K562 (cell line): ENCODE results near the gene DKKL1. TPM values are rescaled to one million over a fixed set of nuclear protein-coding genes. Genes with fewer than 3 reads are reported as not detected.

ENCODE experiments used
- ETV1 ChIP-seq: fragments of 450-650 bp; conservative IDR thresholded peaks from 2 replicates; pipeline ENCODE4 v1.6.1; 2016; ENCODE audit warnings: missing genetic modification characterization, control low read depth, low read depth, missing compliant biosample characterization
- KLF16 ChIP-seq: IDR thresholded peaks from 2 replicates; pipeline ENCODE4 v1.6.1; 2016; ENCODE audit warnings: antibody characterized with exemption
- NFXL1 ChIP-seq: fragments of 450-650 bp; formaldehyde crosslinking; IDR thresholded peaks from 2 replicates; pipeline ENCODE4 v1.4.0; 2021; ENCODE audit warnings: mild to moderate bottlenecking
- RBM34 ChIP-seq: fragments of 200-400 bp; formaldehyde crosslinking; IDR thresholded peaks from 2 replicates; pipeline ENCODE4 v1.6.1; 2018; ENCODE audit warnings: low read length, borderline replicate concordance; ENCODE audit not compliant: insufficient read depth
- RCOR1 ChIP-seq, 2 experiments: IDR thresholded peaks; 2 replicates each; pipeline ENCODE4 v1.6.1; 2012; ENCODE audit warnings: low read depth in 2 of 2, low read length in 2 of 2, borderline replicate concordance in 1 of 2, improper control_type of control experiment in 1 of 2
- SMARCE1 ChIP-seq: fragments of 450-650 bp; IDR thresholded peaks from 2 replicates; pipeline ENCODE4 v1.7.1; 2016; ENCODE audit warnings: mild to moderate bottlenecking
- TRIM24 ChIP-seq, 2 experiments: fragments of 450-650 bp; IDR thresholded peaks; 2 replicates each; pipeline ENCODE4 v1.6.1; 2016
- ZNF239 ChIP-seq: fragments of 250-450 bp; sonication (Bioruptor Pico); IDR thresholded peaks from 2 replicates; pipeline ENCODE4 v1.4.0; 2020; ENCODE audit warnings: mild to moderate bottlenecking
- ZNF79 ChIP-seq: fragments of 250-450 bp; sonication (Bioruptor Pico); IDR thresholded peaks from 2 replicates; pipeline ENCODE4 v1.4.0; 2020; ENCODE audit warnings: low read depth, mild to moderate bottlenecking, moderate library complexity
- ZSCAN29 ChIP-seq: fragments of 450-650 bp; IDR thresholded peaks from 2 replicates; pipeline ENCODE4 v1.6.1; 2017
- polyA plus RNA-seq, 8 experiments: library from polyadenylated mRNA; depleted of rRNA in 4 of 8; stranded (reverse) in 5 of 8; unstranded in 3 of 8; fragments of >200 nt; fragmentation: Nextera tagmentation in 2 of 8; fragmentation: Illumina TruSeq in 1 of 8; extraction: Ambion mirVana in 2 of 8; extraction: Trizol in 1 of 8; gene quantifications; 2 replicates each; pipeline versions ENCODE4 v1.2.1 to v1.2.3, GENCODE V29; 2011 to 2014; ENCODE audit warnings: inconsistent platforms in 1 of 8, missing spikeins in 1 of 8
- total RNA-seq, 7 experiments: library from RNA; depleted of rRNA in 6 of 7; stranded (reverse); fragments of >200 nt in 6 of 7; fragmentation: Illumina TruSeq in 2 of 7; extraction: Trizol in 2 of 7; gene quantifications; 2 replicates each; pipeline versions ENCODE4 v1.2.1 to v1.2.3, GENCODE V29; 2011 to 2021; ENCODE audit warnings: low replicate concordance in 1 of 7
- TF ChIP-seq, protein P1 (sequence below): sonication (generic); formaldehyde crosslinking; IDR thresholded peaks from 2 replicates; pipeline ENCODE4 v1.5.0; 2020; ENCODE audit warnings: missing genetic modification reagents
- TF ChIP-seq, protein P2 (sequence below), 2 experiments: fragments of 450-650 bp; IDR thresholded peaks; 2 replicates each; pipeline ENCODE4 v1.6.1; 2016
- TF ChIP-seq, protein P3 (sequence below): fragments of 250-450 bp; sonication (Bioruptor Pico); IDR thresholded peaks from 2 replicates; pipeline ENCODE4 v1.6.1; 2021; ENCODE audit warnings: mild to moderate bottlenecking
- TF ChIP-seq, protein P4 (sequence below): sonication (generic); formaldehyde crosslinking; IDR thresholded peaks from 2 replicates; pipeline ENCODE4 v1.8.1; 2023; ENCODE audit warnings: mild to moderate bottlenecking, missing genetic modification reagents, moderate library complexity
- TF ChIP-seq, protein P5 (sequence below): sonication (generic); formaldehyde crosslinking; IDR thresholded peaks from 2 replicates; pipeline ENCODE4 v1.8.0; 2022; ENCODE audit warnings: missing genetic modification reagents, mild to moderate bottlenecking, borderline replicate concordance
- TF ChIP-seq, protein P6 (sequence below): fragments of 200-800 bp; sonication (Bioruptor generic); IDR thresholded peaks from 2 replicates; pipeline ENCODE4 v1.6.1; 2017; ENCODE audit warnings: missing genetic modification characterization, missing compliant biosample characterization
- TF ChIP-seq, protein P7 (sequence below): fragments of 450-650 bp; IDR thresholded peaks from 2 replicates; pipeline ENCODE4 v1.6.1; 2016
- TF ChIP-seq, protein P8 (sequence below): sonication (generic); formaldehyde crosslinking; IDR thresholded peaks from 2 replicates; pipeline ENCODE4 v1.8.0; 2022; ENCODE audit warnings: mild to moderate bottlenecking, missing genetic modification reagents

The DKKL1 gene
- total and polyA plus RNA-seq, 9 of the 15 experiments (the other 6 are each of a cell fraction or from before 2014, with no cell fraction given): 0.15 to 1.7 (median 0.52) TPM

DNA sequence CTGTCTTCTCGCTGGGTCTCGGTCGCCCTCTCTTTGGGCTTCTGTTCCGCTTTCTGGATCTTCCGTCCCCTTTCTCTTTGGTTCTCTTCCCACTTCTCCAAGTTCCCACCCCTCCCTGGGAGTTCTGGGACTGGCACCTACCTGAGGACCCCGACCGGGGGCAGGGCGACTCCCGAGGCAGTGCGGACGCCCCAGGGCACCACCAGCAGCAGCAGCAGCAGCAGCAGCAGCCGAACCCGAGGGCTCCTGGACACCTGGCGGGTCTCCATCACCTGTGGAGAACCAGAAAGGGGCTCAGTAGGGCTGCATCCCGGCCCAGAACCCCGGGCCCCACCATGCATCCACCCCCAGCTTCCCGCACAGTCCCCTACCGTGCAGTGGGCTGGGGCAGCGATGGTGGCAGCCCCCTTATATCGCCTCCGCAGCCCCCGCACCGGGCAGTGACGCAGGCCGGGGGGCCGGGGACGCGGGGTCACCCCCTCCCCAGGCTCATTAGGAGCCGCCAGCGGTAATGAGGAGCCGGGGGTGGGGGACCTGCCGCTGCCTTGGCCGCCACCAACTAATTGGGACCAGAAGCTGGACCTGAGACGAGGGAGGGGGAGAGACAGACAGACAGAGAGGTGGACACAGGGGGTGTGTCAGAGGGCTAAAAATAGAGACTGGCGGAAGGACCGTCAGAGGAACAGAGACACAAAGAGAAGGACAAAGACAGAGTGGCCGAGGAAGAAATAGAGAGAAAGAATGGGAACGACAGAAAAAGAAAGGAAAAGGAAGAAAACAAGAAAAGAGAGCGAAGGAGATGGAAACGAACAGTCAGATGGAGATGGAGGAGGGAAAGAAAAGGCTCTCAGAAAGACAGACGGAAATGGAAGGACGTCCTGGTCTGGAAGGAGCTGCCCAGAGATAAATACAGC is 59.7 kb downstream of the DKKL1 start, which contains the start of gene PTH2 (continued):
- TF ChIP-seq ZNF239 (CRISPR knock-in tag) (no peak), SMARCE1 (0 out of 2 replicates have a peak, but pooled peaks have one; percentile 35), ETV1 (tag) (peak; percentile 22; the same call in 1 of the 2 replicates), ZNF79 (no peak), RBM34 (no peak), KLF16 (no peak), TRIM24 (IDR thresholded peaks at IDR 0.05) (0 out of 4 replicates have a peak, but pooled peaks of 1 of the 2 experiments have one; percentile 13), NFXL1 (CRISPR knock-in tag) (no peak), ZSCAN29 (no peak), RCOR1 (IDR thresholded peaks at IDR 0.05; ENCODE audit: borderline replicate concordance in 1 of 2, low read depth in 2 of 2, low read length in 2 of 2) (no peak)
- TF ChIP-seq, protein P1, sequence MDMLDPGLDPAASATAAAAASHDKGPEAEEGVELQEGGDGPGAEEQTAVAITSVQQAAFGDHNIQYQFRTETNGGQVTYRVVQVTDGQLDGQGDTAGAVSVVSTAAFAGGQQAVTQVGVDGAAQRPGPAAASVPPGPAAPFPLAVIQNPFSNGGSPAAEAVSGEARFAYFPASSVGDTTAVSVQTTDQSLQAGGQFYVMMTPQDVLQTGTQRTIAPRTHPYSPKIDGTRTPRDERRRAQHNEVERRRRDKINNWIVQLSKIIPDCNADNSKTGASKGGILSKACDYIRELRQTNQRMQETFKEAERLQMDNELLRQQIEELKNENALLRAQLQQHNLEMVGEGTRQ (CRISPR knock-in tag): no peak
- TF ChIP-seq, protein P2, sequence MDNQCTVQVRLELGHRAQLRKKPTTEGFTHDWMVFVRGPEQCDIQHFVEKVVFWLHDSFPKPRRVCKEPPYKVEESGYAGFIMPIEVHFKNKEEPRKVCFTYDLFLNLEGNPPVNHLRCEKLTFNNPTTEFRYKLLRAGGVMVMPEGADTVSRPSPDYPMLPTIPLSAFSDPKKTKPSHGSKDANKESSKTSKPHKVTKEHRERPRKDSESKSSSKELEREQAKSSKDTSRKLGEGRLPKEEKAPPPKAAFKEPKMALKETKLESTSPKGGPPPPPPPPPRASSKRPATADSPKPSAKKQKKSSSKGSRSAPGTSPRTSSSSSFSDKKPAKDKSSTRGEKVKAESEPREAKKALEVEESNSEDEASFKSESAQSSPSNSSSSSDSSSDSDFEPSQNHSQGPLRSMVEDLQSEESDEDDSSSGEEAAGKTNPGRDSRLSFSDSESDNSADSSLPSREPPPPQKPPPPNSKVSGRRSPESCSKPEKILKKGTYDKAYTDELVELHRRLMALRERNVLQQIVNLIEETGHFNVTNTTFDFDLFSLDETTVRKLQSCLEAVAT (IDR thresholded peaks at IDR 0.05): peak; percentile 62 to 70; a peak in 2 of 4 replicates
- TF ChIP-seq, protein P3, sequence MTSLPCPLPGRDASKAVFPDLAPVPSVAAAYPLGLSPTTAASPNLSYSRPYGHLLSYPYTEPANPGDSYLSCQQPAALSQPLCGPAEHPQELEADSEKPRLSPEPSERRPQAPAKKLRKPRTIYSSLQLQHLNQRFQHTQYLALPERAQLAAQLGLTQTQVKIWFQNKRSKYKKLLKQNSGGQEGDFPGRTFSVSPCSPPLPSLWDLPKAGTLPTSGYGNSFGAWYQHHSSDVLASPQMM (CRISPR knock-in tag): no peak
- TF ChIP-seq, protein P4, sequence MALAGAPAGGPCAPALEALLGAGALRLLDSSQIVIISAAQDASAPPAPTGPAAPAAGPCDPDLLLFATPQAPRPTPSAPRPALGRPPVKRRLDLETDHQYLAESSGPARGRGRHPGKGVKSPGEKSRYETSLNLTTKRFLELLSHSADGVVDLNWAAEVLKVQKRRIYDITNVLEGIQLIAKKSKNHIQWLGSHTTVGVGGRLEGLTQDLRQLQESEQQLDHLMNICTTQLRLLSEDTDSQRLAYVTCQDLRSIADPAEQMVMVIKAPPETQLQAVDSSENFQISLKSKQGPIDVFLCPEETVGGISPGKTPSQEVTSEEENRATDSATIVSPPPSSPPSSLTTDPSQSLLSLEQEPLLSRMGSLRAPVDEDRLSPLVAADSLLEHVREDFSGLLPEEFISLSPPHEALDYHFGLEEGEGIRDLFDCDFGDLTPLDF (CRISPR knock-in tag): no peak
- TF ChIP-seq, protein P5, sequence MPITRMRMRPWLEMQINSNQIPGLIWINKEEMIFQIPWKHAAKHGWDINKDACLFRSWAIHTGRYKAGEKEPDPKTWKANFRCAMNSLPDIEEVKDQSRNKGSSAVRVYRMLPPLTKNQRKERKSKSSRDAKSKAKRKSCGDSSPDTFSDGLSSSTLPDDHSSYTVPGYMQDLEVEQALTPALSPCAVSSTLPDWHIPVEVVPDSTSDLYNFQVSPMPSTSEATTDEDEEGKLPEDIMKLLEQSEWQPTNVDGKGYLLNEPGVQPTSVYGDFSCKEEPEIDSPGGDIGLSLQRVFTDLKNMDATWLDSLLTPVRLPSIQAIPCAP: no peak
- TF ChIP-seq, protein P6, sequence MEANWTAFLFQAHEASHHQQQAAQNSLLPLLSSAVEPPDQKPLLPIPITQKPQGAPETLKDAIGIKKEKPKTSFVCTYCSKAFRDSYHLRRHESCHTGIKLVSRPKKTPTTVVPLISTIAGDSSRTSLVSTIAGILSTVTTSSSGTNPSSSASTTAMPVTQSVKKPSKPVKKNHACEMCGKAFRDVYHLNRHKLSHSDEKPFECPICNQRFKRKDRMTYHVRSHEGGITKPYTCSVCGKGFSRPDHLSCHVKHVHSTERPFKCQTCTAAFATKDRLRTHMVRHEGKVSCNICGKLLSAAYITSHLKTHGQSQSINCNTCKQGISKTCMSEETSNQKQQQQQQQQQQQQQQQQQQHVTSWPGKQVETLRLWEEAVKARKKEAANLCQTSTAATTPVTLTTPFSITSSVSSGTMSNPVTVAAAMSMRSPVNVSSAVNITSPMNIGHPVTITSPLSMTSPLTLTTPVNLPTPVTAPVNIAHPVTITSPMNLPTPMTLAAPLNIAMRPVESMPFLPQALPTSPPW: no peak
- TF ChIP-seq, protein P7, sequence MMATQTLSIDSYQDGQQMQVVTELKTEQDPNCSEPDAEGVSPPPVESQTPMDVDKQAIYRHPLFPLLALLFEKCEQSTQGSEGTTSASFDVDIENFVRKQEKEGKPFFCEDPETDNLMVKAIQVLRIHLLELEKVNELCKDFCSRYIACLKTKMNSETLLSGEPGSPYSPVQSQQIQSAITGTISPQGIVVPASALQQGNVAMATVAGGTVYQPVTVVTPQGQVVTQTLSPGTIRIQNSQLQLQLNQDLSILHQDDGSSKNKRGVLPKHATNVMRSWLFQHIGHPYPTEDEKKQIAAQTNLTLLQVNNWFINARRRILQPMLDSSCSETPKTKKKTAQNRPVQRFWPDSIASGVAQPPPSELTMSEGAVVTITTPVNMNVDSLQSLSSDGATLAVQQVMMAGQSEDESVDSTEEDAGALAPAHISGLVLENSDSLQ: peak; percentile 27; the same call in 1 of the 2 replicates
- TF ChIP-seq, protein P8, sequence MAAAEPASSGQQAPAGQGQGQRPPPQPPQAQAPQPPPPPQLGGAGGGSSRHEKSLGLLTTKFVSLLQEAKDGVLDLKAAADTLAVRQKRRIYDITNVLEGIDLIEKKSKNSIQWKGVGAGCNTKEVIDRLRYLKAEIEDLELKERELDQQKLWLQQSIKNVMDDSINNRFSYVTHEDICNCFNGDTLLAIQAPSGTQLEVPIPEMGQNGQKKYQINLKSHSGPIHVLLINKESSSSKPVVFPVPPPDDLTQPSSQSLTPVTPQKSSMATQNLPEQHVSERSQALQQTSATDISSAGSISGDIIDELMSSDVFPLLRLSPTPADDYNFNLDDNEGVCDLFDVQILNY (CRISPR knock-in tag): no peak
